HG02610 (cell line): ENCODE measurements around the gene ABCD1.

Source experiments
- ATAC-seq: cut with Tn5 transposase; IDR thresholded peaks from one replicate; pipeline ENCODE4 v1.9.1; 2021; ENCODE audit warnings: mild to moderate bottlenecking, moderate library complexity; ENCODE audit not compliant: unreplicated experiment

Gene ABCD1

DNA sequence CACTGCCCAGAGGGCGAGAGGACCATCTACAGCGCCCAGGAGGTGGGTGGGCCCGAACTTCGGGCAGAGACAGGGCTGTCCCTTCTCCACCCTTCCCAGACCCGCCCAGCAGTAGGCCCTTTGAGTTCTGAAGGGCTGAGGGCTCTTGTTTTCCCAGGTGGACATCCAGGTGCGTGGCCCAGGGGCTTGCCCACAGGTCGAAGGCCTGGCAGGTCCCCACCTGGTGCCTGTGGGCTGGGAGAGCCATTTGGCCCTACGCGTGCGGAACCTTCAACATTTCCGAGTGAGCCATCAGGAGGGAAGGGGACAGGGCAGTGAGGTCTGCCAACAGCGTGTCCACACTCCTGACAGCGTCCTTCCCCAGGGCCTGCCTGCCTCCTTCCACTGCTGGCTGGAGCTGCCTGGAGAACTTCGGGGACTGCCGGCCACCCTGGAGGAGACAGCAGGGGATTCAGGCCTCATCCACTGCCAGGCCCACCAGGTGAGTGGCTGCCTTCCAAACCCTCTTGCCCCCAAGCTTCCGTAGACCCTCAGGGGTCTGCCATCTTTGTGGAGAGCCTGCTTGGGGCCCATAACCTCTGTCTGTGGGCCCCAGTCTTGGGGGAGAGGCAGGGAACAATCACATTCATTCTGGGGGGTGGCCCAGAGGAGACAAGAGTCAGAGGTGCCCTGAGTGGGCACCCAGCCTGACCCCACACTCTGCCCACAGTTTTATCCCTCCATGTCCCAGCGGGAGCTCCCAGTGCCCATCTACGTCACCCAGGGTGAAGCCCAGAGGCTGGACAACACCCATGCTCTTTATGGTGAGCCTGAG lies 46.2 kb downstream of the ABCD1 start:
- no peak for ATAC-seq

DNA sequence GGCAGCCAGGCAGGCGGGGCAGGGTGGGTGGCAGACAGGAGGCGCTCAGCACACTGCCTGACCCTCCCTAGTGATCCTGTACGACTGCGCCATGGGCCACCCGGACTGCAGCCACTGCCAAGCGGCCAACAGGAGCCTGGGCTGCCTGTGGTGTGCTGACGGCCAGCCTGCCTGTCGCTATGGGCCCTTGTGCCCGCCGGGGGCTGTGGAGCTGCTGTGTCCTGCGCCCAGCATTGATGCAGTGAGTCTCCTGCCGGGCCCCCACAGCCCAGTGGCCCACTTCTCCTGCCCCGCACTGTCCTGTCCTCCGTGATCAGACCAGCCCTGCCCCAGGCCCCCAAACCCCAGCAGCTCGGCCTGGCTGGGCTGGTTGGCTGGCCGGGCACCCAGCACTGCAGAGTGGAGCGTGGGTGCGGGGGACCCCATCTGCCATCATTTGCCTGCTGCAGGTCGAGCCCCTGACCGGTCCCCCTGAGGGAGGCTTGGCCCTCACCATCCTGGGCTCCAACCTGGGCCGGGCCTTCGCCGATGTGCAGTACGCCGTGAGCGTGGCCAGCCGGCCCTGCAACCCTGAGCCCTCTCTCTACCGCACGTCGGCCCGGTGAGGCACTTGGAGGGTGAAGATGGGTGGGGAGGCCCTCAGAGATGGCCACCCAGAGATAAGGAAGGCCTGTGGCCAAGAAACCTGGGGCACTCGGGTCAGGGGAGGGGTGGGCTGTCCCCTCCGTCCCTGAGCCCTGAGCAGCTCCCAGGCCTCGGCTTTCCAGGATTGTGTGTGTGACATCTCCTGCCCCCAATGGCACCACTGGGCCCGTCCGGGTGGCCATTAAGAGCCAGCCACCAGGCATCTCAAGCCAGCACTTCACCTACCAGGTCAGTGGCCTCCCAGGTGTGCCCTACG lies 47.0 kb downstream of the ABCD1 start:
- ATAC-seq: no peak

DNA sequence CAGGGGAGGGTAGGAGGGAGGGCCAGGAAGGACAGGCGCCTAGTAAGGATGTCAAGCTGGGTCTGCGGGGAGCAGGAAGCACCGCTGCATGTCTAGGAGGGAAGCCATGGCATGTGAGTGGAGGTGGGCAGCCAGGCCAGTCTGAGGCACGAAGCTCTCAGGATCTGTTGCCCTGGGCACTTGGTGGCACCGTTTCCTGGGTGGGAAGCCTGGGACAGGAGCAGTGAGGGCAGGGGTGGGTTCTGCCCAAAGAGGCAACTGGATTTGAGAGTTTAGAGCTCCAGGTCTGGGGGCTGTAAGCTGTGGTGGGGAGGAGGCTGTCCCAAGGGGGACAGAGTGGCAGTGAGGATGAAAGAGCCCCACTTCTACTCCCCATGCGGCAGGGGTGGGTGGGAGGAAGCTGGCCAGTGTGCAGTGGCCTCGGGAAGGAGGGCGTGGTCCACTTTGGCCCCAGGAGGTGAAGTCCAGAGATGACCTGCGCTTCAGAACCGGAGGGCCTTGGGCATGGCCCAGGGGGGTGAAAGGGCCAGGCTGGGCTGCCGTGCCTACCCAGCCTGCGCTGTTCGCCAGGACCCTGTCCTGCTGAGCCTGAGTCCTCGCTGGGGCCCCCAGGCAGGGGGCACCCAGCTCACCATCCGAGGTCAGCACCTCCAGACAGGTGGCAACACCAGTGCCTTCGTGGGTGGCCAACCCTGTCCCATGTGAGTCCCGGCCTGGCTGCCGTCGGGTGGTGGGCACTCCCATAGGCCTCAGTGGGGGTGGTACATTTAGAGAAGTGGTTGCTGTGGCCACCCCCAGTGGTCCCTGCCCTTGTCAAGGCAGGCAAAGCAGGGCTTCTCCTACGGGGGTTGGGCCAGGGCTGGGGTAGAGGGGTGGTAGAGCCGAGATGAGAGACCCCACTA lies 47.9 kb downstream of the ABCD1 start:
- no peak for ATAC-seq

DNA sequence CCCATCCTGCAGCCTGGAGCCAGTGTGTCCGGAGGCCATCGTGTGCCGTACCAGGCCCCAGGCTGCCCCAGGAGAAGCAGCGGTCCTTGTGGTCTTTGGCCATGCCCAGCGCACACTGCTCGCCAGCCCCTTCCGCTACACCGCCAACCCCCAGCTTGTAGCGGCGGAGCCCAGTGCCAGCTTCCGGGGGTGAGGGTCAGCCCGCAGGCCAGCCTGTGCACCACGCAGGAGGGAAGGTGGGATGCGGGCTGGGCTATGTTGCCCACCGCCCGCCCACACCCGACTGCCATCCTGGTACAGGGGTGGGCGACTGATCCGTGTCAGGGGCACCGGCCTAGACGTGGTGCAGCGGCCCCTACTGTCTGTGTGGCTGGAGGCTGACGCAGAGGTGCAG lies 48.6 kb downstream of the ABCD1 start:
- ATAC-seq: no peak

DNA sequence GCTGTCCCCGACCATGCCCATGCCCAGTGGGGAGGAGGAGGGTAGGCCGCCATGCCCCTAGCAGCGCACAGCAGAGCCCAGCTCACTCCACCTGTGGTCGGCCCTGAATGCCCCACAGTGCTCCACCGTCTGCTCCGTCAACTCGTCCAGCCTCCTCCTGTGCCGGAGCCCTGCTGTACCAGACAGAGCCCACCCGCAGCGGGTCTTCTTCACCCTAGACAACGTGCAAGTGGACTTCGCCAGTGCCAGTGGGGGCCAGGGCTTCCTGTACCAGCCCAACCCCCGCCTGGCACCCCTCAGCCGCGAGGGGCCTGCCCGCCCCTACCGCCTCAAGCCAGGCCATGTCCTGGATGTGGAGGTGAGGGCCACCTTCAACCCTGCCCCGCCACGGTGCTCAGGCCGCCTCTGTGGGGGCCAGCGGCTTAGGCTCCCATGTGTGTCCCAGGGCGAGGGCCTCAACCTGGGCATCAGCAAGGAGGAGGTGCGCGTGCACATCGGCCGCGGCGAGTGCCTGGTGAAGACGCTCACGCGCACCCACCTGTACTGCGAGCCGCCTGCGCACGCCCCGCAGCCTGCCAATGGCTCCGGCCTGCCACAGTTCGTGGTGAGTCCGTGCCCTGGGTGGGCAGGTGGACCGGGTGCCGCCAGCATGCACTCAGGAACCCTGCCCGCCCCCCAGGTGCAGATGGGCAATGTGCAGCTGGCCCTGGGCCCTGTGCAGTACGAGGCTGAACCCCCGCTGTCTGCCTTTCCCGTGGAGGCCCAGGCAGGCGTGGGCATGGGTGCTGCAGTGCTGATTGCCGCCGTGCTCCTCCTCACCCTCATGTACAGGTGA lies 49.3 kb downstream of the ABCD1 start:
- ATAC-seq: no peak

DNA sequence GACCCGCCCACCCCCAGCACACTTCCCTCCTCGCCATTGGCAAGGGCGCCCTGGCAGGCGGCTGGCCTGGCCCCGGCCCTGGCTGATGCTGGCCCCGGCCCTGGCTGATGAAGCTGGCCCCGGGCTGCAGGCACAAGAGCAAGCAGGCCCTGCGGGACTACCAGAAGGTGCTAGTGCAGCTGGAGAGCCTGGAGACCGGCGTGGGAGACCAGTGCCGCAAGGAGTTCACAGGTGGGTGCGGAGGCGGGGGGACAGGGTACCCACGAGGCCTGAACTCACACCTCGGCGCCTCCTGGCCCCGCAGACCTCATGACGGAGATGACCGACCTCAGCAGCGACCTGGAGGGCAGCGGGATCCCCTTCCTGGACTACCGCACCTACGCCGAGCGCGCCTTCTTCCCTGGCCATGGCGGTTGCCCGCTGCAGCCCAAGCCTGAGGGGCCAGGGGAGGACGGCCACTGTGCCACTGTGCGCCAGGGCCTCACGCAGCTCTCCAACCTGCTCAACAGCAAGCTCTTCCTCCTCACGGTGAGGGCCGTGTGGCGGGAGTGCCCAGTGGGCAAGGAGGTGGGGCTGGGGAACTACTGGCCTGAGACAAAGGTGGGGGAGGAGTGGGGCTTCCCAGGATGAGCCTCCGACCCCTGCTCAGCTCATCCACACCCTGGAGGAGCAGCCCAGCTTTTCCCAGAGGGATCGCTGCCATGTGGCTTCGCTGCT lies 50.1 kb downstream of the ABCD1 start:
- ATAC-seq: no peak

DNA sequence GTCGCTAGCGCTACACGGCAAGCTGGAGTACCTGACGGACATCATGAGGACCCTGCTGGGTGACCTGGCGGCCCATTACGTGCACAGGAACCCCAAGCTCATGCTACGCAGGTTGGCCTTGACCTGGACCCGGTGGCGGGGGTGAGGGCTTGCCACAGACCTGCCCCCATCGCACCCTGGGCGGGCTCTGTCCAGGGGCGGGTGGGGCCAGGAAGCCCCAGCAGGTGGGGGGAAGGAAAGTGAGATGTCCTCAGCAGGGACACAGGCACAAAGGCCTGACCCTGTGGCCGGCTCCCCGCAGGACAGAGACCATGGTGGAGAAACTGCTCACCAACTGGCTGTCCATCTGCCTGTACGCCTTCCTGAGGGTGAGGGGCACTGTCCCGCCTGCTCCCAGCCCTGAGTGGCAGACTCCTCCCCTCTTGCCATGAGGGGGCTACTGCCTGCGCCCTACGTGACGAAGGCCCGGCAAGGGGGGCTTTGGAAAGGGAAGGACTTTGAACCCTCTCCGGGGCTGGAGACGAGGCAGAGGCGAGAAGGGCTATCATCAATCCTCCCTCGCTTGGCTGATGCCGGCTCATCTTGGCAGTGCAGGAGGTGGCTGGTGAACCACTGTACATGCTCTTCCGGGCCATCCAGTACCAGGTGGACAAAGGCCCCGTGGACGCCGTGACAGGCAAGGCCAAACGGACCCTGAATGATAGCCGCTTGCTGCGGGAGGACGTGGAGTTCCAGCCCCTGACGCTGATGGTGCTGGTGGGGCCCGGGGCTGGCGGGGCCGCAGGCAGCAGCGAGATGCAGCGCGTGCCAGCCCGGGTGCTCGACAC lies 50.9 kb downstream of the ABCD1 start:
- ATAC-seq: no peak

DNA sequence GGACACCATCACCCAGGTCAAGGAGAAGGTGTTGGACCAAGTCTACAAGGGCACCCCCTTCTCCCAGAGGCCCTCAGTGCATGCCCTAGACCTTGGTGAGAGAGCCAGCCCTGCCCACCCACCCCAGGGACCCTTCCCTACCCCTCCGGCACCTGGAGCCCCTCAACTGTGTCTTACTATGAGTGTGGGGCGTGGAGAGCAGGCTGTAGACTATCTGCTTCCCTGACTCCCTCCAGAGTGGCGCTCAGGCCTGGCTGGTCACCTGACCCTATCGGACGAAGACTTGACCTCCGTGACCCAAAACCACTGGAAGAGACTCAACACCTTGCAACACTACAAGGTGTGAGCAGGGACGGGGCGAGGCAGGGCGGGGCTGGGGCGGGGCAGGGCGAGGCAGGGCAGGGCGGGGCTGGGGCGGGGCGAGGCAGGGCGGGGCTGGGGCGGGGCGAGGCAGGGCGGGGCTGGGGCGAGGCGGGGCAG lies 51.5 kb downstream of the ABCD1 start:
- ATAC-seq: no peak

DNA sequence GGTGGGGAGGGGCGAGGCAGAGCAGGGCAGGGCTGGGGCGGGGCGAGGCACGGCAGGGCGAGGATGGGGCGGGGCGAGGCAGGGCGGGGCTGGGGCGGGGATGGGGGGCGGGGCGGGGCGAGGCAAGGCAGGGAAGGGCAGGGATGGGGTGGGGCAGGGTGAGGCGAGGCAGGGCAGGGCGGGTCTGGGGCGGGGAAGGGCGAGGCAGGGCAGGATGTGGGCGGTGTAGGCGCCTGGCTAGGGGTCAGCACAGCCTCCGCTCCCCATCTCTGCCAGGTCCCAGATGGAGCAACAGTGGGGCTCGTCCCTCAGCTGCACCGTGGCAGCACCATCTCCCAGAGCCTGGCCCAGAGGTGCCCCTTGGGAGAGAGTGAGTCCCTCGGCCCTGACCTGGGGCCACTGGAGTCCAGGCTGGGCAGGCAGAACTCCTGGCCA lies 52.0 kb downstream of the ABCD1 start:
- ATAC-seq: no peak

DNA sequence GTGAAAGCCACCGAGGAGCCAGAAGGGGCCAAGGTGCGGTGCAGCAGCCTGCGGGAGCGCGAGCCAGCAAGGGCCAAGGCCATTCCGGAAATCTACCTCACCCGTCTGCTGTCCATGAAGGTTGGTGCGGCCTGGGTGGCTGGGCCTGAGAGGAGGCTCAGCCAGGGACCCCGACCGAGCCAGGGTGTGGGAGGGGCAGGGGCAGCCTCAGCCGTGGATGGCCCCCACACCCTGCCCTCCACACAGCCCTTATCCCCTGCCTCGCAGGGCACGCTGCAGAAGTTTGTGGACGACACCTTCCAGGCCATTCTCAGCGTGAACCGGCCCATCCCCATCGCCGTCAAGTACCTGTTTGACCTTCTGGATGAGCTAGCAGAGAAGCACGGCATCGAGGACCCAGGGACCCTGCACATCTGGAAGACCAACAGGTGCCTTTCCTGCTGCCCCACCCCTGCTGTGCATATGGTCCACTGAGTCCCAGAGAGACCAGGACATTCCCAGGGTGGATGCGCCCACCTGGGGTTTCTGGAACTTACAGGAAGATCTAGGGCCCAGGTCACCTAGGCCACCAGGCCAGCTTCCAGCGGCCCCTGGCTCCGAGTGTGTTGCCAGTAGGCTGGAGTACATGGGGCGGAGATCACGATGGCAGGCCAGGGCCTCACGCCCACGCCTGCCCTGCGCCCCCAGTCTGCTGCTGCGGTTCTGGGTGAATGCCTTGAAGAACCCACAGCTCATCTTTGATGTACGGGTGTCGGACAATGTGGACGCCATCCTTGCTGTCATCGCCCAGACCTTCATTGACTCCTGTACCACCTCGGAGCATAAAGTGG lies 52.8 kb downstream of the ABCD1 start:
- ATAC-seq: no peak

DNA sequence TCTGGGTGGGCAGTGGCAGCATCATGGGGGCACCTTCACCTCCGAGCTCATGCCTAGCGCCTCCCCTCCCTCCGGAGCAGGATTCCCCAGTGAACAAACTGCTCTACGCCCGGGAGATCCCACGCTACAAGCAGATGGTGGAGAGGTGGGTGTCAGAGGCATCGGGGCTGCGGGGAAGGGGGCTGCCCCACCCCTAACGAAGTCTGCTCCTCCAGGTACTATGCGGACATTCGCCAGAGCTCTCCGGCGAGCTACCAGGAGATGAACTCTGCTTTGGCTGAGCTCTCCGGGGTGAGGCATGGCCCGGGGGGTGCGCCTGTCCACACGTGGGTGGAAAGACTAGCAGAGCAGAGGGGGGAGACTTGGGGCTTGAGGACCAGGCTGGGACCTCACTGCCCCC lies 53.5 kb downstream of the ABCD1 start:
- no peak for ATAC-seq

DNA sequence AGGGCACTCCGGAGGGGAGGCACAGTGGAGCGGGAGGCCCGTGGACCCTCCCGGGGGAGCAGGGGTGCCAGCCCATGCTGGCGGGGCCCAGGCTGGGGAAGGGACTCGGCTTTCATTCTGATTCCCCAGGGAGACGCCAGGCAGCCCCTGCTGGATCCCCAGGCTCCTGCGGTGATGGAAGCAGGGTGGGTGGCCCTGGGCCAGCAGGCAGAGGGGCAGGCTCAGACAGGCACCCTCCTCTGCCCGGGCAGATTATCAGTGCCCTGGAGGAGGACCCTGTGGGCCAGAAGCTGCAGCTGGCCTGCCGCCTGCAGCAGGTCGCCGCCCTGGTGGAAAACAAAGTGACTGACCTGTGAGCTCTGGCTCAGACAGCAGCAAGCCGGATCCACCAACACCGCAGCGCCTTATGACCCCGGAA lies 54.0 kb downstream of the ABCD1 start:
- ATAC-seq: no peak

DNA sequence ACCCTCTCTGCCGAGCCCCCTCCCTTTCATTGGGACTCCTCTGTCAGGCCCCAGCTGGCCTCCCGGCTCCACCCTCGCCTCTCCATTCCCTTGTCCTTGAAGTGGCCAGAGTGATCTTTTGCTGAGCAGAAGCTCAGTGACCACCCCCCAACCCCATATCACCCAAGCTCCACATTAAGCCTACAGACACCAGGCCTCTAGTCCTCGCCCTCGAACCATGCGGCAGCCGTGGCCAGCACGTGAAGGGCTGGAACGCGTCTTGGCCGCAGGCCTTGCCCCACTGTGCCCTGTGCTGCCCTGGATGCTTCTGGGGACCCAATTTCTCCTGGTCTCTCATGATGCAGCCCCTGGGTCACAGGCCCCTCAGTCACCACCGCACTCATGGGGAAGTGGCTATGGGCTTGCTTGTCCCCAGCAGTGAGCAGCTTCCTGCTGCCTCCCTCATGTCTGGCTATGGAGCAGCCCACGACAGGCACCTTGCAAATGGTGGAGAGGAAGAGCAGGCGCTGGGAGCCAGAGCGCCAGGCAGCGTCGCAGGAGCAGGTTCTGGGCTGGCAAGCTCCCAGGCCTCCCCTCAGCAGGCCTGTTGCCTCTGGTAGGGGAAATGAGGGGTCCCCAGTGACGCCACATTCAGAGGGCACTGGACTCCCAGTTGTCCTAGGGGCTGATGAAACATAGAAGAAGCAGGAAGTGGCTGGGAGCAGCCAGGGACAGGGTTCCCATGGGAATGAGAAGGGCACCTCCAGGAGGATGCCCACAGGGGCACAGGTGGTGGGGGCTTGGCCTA lies 55.4 kb downstream of the ABCD1 start:
- no peak for ATAC-seq

DNA sequence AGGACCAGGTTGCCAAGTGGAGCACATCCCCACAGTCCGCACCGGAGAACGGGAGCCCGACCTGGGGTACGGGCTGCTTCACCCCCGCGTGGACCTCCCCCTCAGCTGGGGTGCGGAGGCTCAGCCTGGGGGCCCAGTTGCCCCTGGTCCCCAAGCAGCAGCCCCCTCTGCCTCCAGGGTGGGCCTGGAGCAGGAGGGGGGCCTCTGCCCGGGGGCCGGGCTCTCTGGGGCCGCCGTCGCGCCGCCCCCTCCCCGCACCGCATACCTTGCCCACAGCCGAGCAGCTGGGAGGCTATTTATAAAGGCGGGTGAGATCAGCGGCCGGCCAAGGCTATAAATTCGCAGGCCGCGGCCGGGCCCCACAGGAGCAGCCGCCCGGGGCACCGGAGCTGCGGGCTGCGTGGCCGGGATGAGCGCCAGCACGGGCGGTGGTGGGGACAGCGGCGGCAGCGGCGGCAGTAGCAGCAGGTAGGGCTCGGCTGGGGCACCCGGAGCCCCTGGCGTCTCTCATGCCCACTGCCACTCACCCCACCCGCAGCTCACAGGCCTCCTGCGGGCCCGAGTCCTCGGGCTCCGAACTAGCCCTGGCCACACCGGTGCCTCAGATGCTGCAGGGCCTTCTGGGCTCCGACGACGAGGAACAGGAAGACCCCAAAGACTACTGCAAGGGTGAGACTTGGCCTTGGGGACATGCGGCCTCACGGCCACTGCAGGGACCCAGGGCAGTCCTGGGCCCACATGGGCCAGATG lies 56.2 kb downstream of the ABCD1 start, which contains the start of gene SRPK3:
Gene SRPK3, plus strand, starts transcription at position 364 of the 750 bp plus-strand sequence. Its CDS starts 46 bp downstream, at position 410.
- no peak for ATAC-seq

DNA sequence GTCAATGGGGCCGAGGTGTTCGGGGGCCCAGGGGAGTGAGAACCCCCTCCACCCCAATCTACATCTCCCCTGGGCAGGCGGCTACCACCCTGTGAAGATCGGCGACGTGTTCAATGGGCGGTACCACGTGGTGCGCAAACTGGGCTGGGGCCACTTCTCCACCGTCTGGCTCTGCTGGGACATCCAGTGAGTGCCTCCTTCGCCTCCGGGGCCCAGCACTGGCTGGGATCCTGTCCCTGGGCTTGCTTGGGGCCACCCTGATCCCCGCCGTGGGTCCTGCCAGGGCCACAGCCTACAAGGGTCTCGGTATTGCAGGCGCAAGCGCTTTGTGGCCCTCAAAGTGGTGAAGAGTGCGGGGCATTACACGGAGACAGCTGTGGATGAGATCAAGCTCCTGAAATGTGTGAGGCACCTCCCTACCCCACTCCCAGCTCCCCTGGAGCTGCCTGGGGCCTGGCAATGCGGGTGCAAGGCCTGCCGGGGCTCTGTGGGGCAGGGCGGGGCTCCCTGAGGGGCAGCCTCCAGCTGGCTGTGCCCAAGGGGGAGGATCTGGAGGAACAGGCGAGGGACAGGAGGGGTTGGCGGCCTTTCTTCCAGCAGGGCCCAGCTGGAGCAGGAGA lies 56.9 kb downstream of the ABCD1 start:
- no peak for ATAC-seq
